Mucosa of descending colon (tissue), 3 donors: ENCODE measurements around the gene C3AR1. TPM values are rescaled to one million over a fixed set of nuclear protein-coding genes. Genes with fewer than 3 reads are reported as not detected.
A peak's percentile ranks its signal among the peaks of the same experiment; 100 is the strongest.
"Not testable (repeated sequence)": the region's sequence is repeated elsewhere in the genome, so short reads cannot be mapped to it uniquely, and the experiment has no call there.

Experiments used
- ATAC-seq: fragments of 200-7000 bp; cut with Tn5 transposase; one replicate; pipeline ENCODE4 v1.9.1; 2020; ENCODE audit warnings: mild to moderate bottlenecking, moderate library complexity
- DNase-seq, 3 donors: peaks; one replicate each; pipeline ENCODE4 v3.0.0-alpha.2; 2020
- H3K36me3 ChIP-seq: fragments of 200-600 bp; one replicate; pipeline ENCODE4 v1.8.0; 2021; ENCODE audit warnings: low read depth, mild to moderate bottlenecking
- H3K4me1 ChIP-seq: fragments of 200-600 bp; one replicate; pipeline ENCODE4 v1.8.0; 2021; ENCODE audit warnings: low read depth, mild to moderate bottlenecking
- H3K4me3 ChIP-seq: fragments of 200-600 bp; one replicate; pipeline ENCODE4 v1.8.0; 2021; ENCODE audit warnings: mild to moderate bottlenecking
- H3K9me3 ChIP-seq: fragments of 200-600 bp; one replicate; pipeline ENCODE4 v1.8.0; 2021; ENCODE audit warnings: mild to moderate bottlenecking
- intact Hi-C, 2 donors: fragments of 100-400 bp; cut with DNase I in 1 of 2; cut with micrococcal nuclease in 1 of 2; formaldehyde crosslinking; loops; one replicate each; pipeline versions ENCODE4 v1.11.0 to v1.11.1; 2022; cut with DNase I, micrococcal nuclease
- total RNA-seq, 3 donors: library from RNA; stranded (reverse); fragmentation: NEBNext Ultra II Directional in 2 of 3; extraction: Animal tissue kit (Norgen Biotek cat#: 25700) in 2 of 3; gene quantifications; one replicate each; pipeline versions ENCODE4 v1.2.1 to v1.2.4, GENCODE V29; 2021 to 2023
- TF ChIP-seq, protein P1 (sequence below): fragments of 200-600 bp; IDR thresholded peaks from one replicate; pipeline ENCODE4 v1.8.0; 2022; ENCODE audit warnings: antibody characterized with exemption, mild to moderate bottlenecking
- donor health status: DM: no; HTN: no; CAD: no; lungs with moderate emphysema.
- donor health status: DM: no; HTN: no; CAD: no.
- donor health status: DM: no; HTN: yes; CAD: no.

The C3AR1 gene
- total RNA-seq, 3 donors from 2014 or later = 2.8 to 15.5 (median 12.5) TPM

DNA sequence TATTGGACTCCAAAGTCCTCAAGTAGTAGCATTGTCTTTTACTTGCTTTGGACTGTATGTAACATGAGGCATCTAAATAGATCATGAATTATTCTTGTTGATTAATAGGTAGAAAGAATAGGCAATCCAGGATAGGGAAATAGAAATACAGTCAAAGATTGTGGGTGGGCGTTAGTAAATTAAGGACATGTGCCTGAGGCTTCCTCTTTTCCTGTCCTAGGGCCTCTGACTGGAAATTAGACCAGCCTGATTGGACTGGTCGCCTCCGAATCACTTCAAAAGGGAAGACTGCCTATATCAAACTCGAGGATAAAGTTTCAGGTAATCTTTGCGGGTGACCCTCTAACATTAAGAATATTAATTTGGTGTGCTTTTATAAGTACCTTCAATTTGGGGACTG, 23.6 kb upstream of the C3AR1 start:
- ATAC-seq (no peak), DNase-seq (no peak)
- intact Hi-C loops = no loop called here
- Histone ChIP-seq H3K9me3 (no peaks in the 10 kb centered on the region), H3K4me3 (no peak overlapping the region), H3K36me3 (peaks cover 7% of the 10 kb centered on the region), H3K4me1 (no peaks in the 10 kb centered on the region)
- TF ChIP-seq, protein P1, sequence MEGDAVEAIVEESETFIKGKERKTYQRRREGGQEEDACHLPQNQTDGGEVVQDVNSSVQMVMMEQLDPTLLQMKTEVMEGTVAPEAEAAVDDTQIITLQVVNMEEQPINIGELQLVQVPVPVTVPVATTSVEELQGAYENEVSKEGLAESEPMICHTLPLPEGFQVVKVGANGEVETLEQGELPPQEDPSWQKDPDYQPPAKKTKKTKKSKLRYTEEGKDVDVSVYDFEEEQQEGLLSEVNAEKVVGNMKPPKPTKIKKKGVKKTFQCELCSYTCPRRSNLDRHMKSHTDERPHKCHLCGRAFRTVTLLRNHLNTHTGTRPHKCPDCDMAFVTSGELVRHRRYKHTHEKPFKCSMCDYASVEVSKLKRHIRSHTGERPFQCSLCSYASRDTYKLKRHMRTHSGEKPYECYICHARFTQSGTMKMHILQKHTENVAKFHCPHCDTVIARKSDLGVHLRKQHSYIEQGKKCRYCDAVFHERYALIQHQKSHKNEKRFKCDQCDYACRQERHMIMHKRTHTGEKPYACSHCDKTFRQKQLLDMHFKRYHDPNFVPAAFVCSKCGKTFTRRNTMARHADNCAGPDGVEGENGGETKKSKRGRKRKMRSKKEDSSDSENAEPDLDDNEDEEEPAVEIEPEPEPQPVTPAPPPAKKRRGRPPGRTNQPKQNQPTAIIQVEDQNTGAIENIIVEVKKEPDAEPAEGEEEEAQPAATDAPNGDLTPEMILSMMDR = no peak

DNA sequence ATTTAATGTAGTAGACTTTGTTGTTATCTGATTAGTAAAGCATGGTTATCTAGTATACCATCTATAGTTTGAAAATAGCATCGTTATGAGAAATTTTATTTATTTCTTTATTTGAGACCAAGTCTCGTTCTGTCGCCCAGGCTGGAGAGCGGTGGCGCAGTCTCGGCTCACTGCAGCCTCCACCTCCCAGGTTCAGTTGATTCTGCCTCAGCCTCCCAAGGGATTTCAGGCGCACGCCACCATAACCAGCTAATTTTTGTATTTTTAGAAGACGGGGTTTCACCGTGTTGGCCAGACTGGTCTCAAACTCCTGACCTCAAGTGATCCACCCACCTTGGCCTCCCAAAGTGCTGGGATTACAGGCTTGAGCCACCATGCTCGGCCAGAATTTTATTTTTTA, 23.1 kb upstream of the C3AR1 start:
- H3K4me1 ChIP-seq, ATAC-seq, intact Hi-C loops, H3K9me3 ChIP-seq, H3K36me3 ChIP-seq, H3K4me3 ChIP-seq, DNase-seq: not testable (repeated sequence)

DNA sequence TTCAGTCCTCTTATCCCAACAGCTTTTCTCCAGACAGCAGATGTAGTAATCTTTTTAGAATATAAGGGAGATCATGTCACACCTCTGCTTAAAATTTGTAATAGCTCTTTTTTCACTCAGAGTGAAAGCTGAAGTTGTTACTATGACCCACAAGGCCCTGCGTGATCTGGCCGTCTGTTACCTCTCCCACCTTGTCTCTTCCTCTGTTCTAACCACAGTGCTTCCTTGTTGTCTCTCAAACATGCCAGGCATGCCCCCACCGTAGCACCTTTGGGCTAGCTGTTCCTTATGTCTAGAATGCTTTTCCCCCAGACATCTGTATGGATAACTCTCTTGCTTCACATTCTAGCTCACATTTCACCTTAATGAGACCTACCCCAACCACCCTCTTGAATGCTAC, 22.4 kb upstream of the C3AR1 start:
- H3K4me3 ChIP-seq = no peak overlapping the region
- peak; percentile 76 for ATAC-seq
- peaks cover 7% of the 10 kb centered on the region for H3K36me3 ChIP-seq
- H3K4me1 ChIP-seq = peaks cover 6% of the 10 kb centered on the region
- TF ChIP-seq, protein P1 = no peak
- peak in 1 of 3 donors; percentile 17 for DNase-seq
- no peaks in the 10 kb centered on the region for H3K9me3 ChIP-seq
- intact Hi-C loops = no loop called here

DNA sequence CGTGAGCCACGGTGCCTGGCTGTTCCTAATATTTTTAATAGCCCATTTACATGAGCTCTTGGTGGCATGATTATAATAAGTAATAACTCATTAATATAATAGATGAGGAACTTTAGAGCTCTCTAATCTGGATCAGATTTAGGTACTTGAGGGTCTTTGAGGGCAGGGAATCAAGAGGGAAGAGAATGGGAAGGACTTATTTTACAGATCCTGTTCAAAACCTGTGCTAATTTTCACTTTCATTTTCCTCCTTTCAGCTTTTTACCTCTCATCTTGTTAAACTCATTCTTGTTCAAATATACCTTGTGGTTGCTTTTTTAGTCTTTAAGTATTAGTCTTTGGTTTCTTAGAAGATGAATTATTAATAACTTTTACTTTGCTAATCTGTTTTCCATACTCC, 21.5 kb upstream of the C3AR1 start:
- ATAC-seq (no peak), DNase-seq (no peak)
- no peak overlapping the region for H3K4me3 ChIP-seq
- H3K9me3 ChIP-seq = no peaks in the 10 kb centered on the region
- peaks cover 11% of the 10 kb centered on the region for H3K4me1 ChIP-seq
- TF ChIP-seq, protein P1 = no peak
- intact Hi-C loops = no loop called here
- peaks cover 3% of the 10 kb centered on the region for H3K36me3 ChIP-seq

DNA sequence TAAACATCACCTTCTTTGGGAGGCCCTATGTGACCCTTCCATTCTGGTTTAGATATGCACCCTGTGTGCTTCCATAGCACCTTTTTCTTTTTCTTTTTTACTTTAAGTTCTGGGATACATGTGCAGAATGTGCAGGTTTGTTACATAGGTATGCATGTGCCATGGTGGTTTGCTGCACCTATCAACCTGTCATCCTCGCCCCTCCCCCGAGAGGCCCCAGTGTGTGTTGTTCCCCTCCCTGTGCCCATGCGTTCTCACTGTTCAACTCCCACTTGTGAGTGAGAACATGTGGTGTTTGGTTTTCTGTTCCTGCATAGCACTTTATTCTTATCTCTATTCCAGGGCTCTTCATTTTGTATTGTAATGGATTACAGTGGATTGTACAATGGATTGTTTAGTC, 18.2 kb upstream of the C3AR1 start:
- H3K4me1 ChIP-seq = peaks cover 11% of the 10 kb centered on the region
- ATAC-seq, H3K9me3 ChIP-seq, H3K36me3 ChIP-seq, intact Hi-C loops, DNase-seq, H3K4me3 ChIP-seq: not testable (repeated sequence)

DNA sequence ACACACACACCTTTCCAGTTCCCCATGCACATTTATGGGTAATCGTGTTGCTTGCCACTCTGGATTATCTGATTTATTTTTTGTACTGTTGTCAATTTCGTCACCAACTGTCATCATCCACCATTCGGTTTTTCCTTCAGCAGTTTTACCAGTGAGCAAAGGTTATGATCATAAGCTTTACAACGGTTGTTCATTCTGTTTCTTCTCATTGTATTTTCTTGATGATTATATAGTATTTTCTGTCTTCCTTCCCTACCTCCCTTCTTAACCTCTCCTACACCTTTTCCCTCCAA, 16.6 kb upstream of the C3AR1 start:
- H3K4me3 ChIP-seq = no peak overlapping the region
- TF ChIP-seq, protein P1 = no peak
- DNase-seq (no peak), ATAC-seq (no peak)
- H3K36me3 ChIP-seq = no peaks in the 10 kb centered on the region
- intact Hi-C loops = no loop called here
- peaks cover 11% of the 10 kb centered on the region for H3K4me1 ChIP-seq
- no peaks in the 10 kb centered on the region for H3K9me3 ChIP-seq

DNA sequence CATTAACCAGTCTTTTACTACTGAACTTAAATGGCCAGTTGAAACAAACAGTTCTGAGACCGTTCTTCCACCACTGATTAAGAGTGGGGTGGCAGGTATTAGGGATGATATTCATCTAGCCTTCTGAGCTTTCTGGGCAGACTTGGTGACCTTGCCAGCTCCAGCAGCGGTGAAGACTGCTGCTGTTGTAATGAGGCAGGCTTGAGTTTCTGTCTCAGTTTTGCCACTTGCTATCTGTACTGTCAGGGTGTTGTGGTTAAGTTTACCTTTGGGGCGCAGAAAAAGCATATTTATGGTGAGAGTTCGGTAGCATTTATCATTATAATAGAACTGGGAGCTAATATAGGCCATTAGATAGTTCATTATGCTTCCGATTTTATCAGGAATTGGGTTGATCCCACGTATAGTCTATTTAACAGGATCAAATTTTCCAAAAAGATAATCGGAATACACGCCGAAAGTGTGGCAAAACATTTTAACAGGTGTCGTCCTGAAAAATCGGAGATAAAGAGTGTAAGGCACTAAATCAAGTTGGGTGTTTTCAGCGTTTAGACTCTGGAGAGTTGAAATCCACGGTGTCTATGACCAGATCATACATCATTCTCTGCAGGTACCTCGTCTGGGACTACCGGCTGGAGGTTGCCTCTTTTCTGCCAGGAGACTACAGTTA, 15.2 kb upstream of the C3AR1 start:
- intact Hi-C loops = no loop called here
- H3K4me3 ChIP-seq = peak overlapping the region; percentile 58
- ATAC-seq (peak; percentile 57), DNase-seq (peak in 1 of 3 donors; percentile 40)
- TF ChIP-seq, protein P1 = no peak
- H3K36me3 ChIP-seq = no peaks in the 10 kb centered on the region
- no peaks in the 10 kb centered on the region for H3K9me3 ChIP-seq
- peaks cover 11% of the 10 kb centered on the region for H3K4me1 ChIP-seq
